Panc1 (cell line): ENCODE data around the gene SECISBP2. TPM values are rescaled to one million over a fixed set of nuclear protein-coding genes. Genes with fewer than 3 reads are reported as not detected.
A peak's percentile ranks its signal among the peaks of the same experiment; 100 is the strongest.

Source experiments
- ATAC-seq: fragments of 200-7000 bp; cut with Tn5 transposase; 2 replicates; pipeline ENCODE4 v1.9.1; 2020; ENCODE audit warnings: mild to moderate bottlenecking, moderate library complexity
- BruUV-seq: library from RNA; stranded (reverse); fragments of 400-500 nt; replicated peaks from 2 replicates; lab custom pipeline; 2021; lab: Mats Ljungman, UMichigan
- CTCF ChIA-PET: fragments of 300-600 bp; sonication (Branson Sonifier 250); formaldehyde crosslinking; loops from one replicate; lab custom pipeline; 2022; ENCODE audit warnings: antibody characterized with exemption; lab: Charles Lee
- POLR2A ChIA-PET: fragments of 300-600 bp; sonication (Branson Sonifier 250); formaldehyde crosslinking; loops from one replicate; lab custom pipeline; 2022; ENCODE audit warnings: antibody characterized with exemption; lab: Charles Lee
- DNase-seq: peaks from one replicate; pipeline ENCODE4 v3.0.0-alpha.2; 2010; ENCODE audit warnings: low read depth, low spot score
- H3K27ac ChIP-seq: 2 replicates; pipeline ENCODE4 v1.5.1; 2011; ENCODE audit warnings: mild to moderate bottlenecking, low read length, inconsistent platforms
- H3K27me3 ChIP-seq: fragments of 200-500 bp; sonication (Bioruptor generic); 2 replicates; pipeline ENCODE4 v1.6.0; 2014; ENCODE audit warnings: low read length, inconsistent platforms; ENCODE audit not compliant: control insufficient read depth, insufficient read depth
- H3K36me3 ChIP-seq: fragments of 200-500 bp; sonication (Bioruptor generic); 2 replicates; pipeline ENCODE4 v1.5.1; 2014; ENCODE audit warnings: inconsistent platforms, mild to moderate bottlenecking, low read length, moderate library complexity; ENCODE audit not compliant: control insufficient read depth, insufficient read depth
- H3K4me1 ChIP-seq: 2 replicates; pipeline ENCODE4 v1.5.1; 2011; ENCODE audit warnings: inconsistent platforms, mild to moderate bottlenecking, low read length, moderate library complexity; ENCODE audit not compliant: control insufficient read depth, insufficient read depth
- H3K4me3 ChIP-seq, 2 experiments: 2 replicates each; pipeline ENCODE4 v1.5.1; 2011 to 2012; ENCODE audit warnings: low read depth in 2 of 2, low read length in 2 of 2, mild to moderate bottlenecking in 2 of 2, inconsistent platforms in 1 of 2, moderate library complexity in 1 of 2
- H3K9me3 ChIP-seq: fragments of 200-500 bp; sonication (Bioruptor generic); 2 replicates; pipeline ENCODE4 v1.5.1; 2014; ENCODE audit warnings: low read depth, mild to moderate bottlenecking, inconsistent platforms, low read length, moderate library complexity; ENCODE audit not compliant: control insufficient read depth, insufficient read depth
- POLR2AphosphoS5 ChIP-seq: IDR thresholded peaks from 2 replicates; pipeline ENCODE4 v1.6.1; 2012; ENCODE audit warnings: mild to moderate bottlenecking, low read depth, low read length, moderate library complexity
- REST ChIP-seq, 2 experiments: IDR thresholded peaks; 2 replicates each; pipeline ENCODE4 v1.6.1; 2011 to 2012; ENCODE audit warnings: low read depth in 2 of 2, control low read depth in 1 of 2, low read length in 1 of 2, mild to moderate bottlenecking in 1 of 2, moderate library complexity in 1 of 2; ENCODE audit not compliant: insufficient read depth in 1 of 2
- SIN3A ChIP-seq: IDR thresholded peaks from 2 replicates; pipeline ENCODE4 v1.6.1; 2012; ENCODE audit warnings: low read depth, mild to moderate bottlenecking, low read length, moderate library complexity, borderline replicate concordance; ENCODE audit not compliant: insufficient read depth
- TCF7L2 ChIP-seq: IDR thresholded peaks from 2 replicates; pipeline ENCODE4 v1.6.1; 2011; ENCODE audit warnings: mild to moderate bottlenecking, low read depth, low read length, inconsistent platforms
- in situ Hi-C: cut with HindIII; loops from 2 replicates; pipeline ENCODE4 v1.10.0; 2016; ENCODE audit warnings: low sequenced_read_pairs, low pct_unique_long_range_greater_than_20kb
- intact Hi-C: fragments of 100-400 bp; cut with micrococcal nuclease; formaldehyde crosslinking; loops from one replicate; pipeline ENCODE4 v1.10.0; 2022; ENCODE audit not compliant: unreplicated experiment
- total RNA-seq: library from RNA; stranded (reverse); gene quantifications from one replicate; pipeline ENCODE4 v1.2.1, GENCODE V29; 2021; ENCODE audit not compliant: unreplicated experiment
- TF ChIP-seq, protein P1 (sequence below): fragments of 450-650 bp; IDR thresholded peaks from 2 replicates; pipeline ENCODE4 v1.5.1; 2017; ENCODE audit warnings: mild to moderate bottlenecking

SECISBP2 gene
- total RNA-seq, 1 experiment from 2014 or later, result 17.7 TPM

GRCh38 chr9:89317282-89317681 lies 1.0 kb upstream of the SECISBP2 start:
- ChIA-PET POLR2A (no interaction called here), CTCF (no interaction called here)
- no TSS peak for BruUV-seq
- Histone ChIP-seq H3K36me3 (peaks cover 44% of the 10 kb centered on the region), H3K4me3 (peak overlapping the region; percentile 47 to 63), H3K27ac (peak overlapping the region; percentile 95), H3K9me3 (no peaks in the 10 kb centered on the region), H3K4me1 (peaks cover 29% of the 10 kb centered on the region), H3K27me3 (no peaks in the 10 kb centered on the region)
- in situ Hi-C loops (no loop called here), intact Hi-C loops (no loop called here)
- no peak for DNase-seq
- ATAC-seq, result no peak
- TF ChIP-seq SIN3A, result no peak
- peak; percentile 51; the same call in 1 of the 2 replicates for TF ChIP-seq POLR2AphosphoS5
- TF ChIP-seq REST (IDR thresholded peaks at IDR 0.05; ENCODE audit: insufficient read depth in 1 of 2, low read depth in 2 of 2, low read length in 1 of 2), result no peak
- no peak for TF ChIP-seq TCF7L2
- TF ChIP-seq, protein P1, sequence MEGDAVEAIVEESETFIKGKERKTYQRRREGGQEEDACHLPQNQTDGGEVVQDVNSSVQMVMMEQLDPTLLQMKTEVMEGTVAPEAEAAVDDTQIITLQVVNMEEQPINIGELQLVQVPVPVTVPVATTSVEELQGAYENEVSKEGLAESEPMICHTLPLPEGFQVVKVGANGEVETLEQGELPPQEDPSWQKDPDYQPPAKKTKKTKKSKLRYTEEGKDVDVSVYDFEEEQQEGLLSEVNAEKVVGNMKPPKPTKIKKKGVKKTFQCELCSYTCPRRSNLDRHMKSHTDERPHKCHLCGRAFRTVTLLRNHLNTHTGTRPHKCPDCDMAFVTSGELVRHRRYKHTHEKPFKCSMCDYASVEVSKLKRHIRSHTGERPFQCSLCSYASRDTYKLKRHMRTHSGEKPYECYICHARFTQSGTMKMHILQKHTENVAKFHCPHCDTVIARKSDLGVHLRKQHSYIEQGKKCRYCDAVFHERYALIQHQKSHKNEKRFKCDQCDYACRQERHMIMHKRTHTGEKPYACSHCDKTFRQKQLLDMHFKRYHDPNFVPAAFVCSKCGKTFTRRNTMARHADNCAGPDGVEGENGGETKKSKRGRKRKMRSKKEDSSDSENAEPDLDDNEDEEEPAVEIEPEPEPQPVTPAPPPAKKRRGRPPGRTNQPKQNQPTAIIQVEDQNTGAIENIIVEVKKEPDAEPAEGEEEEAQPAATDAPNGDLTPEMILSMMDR, result no peak

DNA sequence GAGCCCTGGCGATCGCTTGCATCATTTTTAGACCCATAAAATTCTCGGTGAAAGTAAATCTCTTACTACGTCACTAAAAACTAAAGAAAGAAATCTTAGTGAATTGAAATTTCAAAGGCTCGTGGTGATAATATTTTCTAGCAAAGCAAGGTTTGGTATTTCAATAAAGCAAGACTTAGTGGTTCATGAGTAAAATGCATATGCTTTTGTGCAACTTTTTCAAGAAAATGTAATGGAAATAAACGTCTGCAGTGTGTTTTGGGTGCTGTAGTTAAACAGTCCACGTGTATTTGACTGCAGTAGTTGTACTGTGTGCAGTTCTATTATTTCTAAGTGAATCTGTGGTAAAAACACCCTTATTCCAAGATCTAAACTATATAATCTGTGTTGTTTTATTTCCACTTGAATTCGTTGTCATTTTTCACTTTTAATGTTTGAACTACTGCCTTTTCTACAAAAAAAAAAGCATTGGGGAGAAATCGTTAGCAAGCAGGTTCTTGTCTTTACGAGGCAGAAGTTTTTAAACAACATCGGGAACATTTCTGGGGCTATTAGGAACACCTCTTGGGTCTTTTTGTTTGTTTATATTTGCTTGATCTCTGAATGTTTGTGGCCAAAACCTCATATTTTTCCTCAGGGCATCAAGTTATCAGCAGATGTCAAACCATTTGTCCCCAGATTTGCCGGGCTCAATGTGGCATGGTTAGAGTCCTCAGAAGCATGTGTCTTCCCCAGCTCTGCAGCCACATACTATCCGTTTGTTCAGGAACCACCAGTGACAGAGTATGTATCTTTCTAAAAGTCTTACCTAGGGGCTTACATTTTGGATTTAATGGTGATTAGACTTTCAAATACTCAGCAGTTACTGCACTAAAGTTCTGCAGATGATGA lies 960 bp downstream of the SECISBP2 start:
- H3K27me3 ChIP-seq, result no peaks in the 10 kb centered on the region
- POLR2A ChIA-PET, result no interaction called here
- DNase-seq, result no peak
- intact Hi-C loops, result no loop called here
- H3K4me1 ChIP-seq, result peaks cover 29% of the 10 kb centered on the region
- ATAC-seq, result no peak
- BruUV-seq, result no TSS peak
- in situ Hi-C loops, result no loop called here
- H3K9me3 ChIP-seq, result no peaks in the 10 kb centered on the region
- no peak for TF ChIP-seq POLR2AphosphoS5
- TF ChIP-seq, protein P1, result peak; percentile 42
- no peak for TF ChIP-seq SIN3A
- H3K36me3 ChIP-seq, result peaks cover 36% of the 10 kb centered on the region
- H3K27ac ChIP-seq, result peak overlapping the region; percentile 95
- CTCF ChIA-PET, result interaction anchor here (0.6 kb wide), 1 partner anchor 245 kb away, joined by 3 read pairs; no protein-coding TSS in a partner anchor
- peak overlapping the region; percentile 47 to 63 for H3K4me3 ChIP-seq
